Right lobe of liver (tissue), 4 donors: ENCODE measurements around the gene DGKH.

Experiments
- CTCF ChIP-seq, 4 donors: fragments of 200-600 bp in 3 of 4; fragments of 450-650 bp in 1 of 4; IDR thresholded peaks; one replicate each; pipeline versions ENCODE4 v1.5.1 to v1.8.0; 2016 to 2022; ENCODE audit warnings: antibody characterized with exemption in 4 of 4, mild to moderate bottlenecking in 2 of 4
- POLR2A ChIP-seq: fragments of 450-650 bp; IDR thresholded peaks from one replicate; pipeline ENCODE4 v1.6.1; 2017; ENCODE audit warnings: antibody characterized with exemption, mild to moderate bottlenecking
- donor health status: DM: no; HTN: no; CAD: no.
- donor health status: DM: no; HTN: no; CAD: no.
- donor health status: DM: no; HTN: yes; CAD: no.

- TF ChIP-seq CTCF (IDR thresholded peaks at IDR 0.05) = no peak
- TF ChIP-seq POLR2A = no peak
Observed at GRCh38 chr13:42164557-42165125, 116.2 kb downstream of the DGKH start.
